GM12878 (cell line): ENCODE measurements around the gene NEMF. TPM values are rescaled to one million over a fixed set of nuclear protein-coding genes. Genes with fewer than 3 reads are reported as not detected.
A peak's percentile ranks its signal among the peaks of the same experiment; 100 is the strongest.

Source experiments
- ATAC-seq: fragments of 200-7000 bp; cut with Tn5 transposase; 3 replicates; pipeline ENCODE4 v1.9.1; 2020; ENCODE audit warnings: mild to moderate bottlenecking, moderate library complexity
- BruUV-seq: library from RNA; stranded (reverse); fragments of 400-500 nt; replicated peaks from 2 replicates; lab custom pipeline; 2021; lab: Mats Ljungman, UMichigan
- CTCF ChIA-PET: fragments of 300-600 bp; sonication (Branson Sonifier 250); formaldehyde crosslinking; extraction: SDS; loops from one replicate; lab custom pipeline; 2021; ENCODE audit warnings: inconsistent platforms; lab: Yijun Ruan, JAX
- POLR2A ChIA-PET: fragments of 350-600 bp; formaldehyde crosslinking; extraction: SDS; loops from one replicate; lab custom pipeline; 2021; ENCODE audit warnings: inconsistent platforms; lab: Charles Lee
- RAD21 ChIA-PET: fragments of 300-600 bp; sonication (Branson Sonifier 250); formaldehyde crosslinking; loops from one replicate; lab custom pipeline; 2023; ENCODE audit warnings: antibody characterized with exemption; ENCODE audit not compliant: unreplicated experiment; lab: Charles Lee
- SMC1A ChIA-PET: fragments of 300-600 bp; sonication (Branson Sonifier 250); formaldehyde crosslinking; loops from one replicate; lab custom pipeline; 2023; ENCODE audit not compliant: unreplicated experiment, uncharacterized antibody; lab: Charles Lee
- DNase-seq: peaks from one replicate; pipeline ENCODE4 v3.0.0-alpha.2; 2011; ENCODE audit warnings: low read depth, low spot score
- FAIRE-seq: peaks from 3 replicates; lab custom pipeline; 2011; peaks lifted over from hg19 to GRCh38; lab: Jason Lieb, UNC
- H2AFZ ChIP-seq: 2 replicates; pipeline ENCODE4 v1.6.0; 2011; ENCODE audit warnings: low read depth, low read length, control low read depth; ENCODE audit not compliant: control insufficient read depth
- H3K27ac ChIP-seq: 2 replicates; pipeline ENCODE4 v1.5.1; 2011; ENCODE audit warnings: control low read depth; ENCODE audit not compliant: control insufficient read depth, insufficient read depth
- H3K27me3 ChIP-seq, 2 experiments: replicated peaks in 1 of 2; 2 replicates each; pipeline versions ENCODE4 v1.6.0 to v1.6.1; 2011; ENCODE audit warnings: low read length in 1 of 2; ENCODE audit not compliant: control insufficient read depth in 2 of 2, insufficient read depth in 2 of 2
- H3K36me3 ChIP-seq, 2 experiments: 2 replicates each; pipeline ENCODE4 v1.5.1; 2011; ENCODE audit warnings: low read length in 1 of 2; ENCODE audit not compliant: control insufficient read depth in 2 of 2, insufficient read depth in 2 of 2
- H3K4me1 ChIP-seq: 2 replicates; pipeline ENCODE4 v1.6.1; 2011; ENCODE audit warnings: mild to moderate bottlenecking, low read length, moderate library complexity, mixed read lengths; ENCODE audit not compliant: control insufficient read depth, insufficient read depth
- H3K4me2 ChIP-seq: 2 replicates; pipeline ENCODE4 v1.6.0; 2011; ENCODE audit warnings: control low read depth; ENCODE audit not compliant: control insufficient read depth, insufficient read depth
- H3K4me3 ChIP-seq: fragments of 200-600 bp; sonication (generic); 2 replicates; pipeline ENCODE4 v1.5.1; 2016
- H3K79me2 ChIP-seq: 2 replicates; pipeline ENCODE4 v1.6.0; 2011; ENCODE audit warnings: low read length; ENCODE audit not compliant: control insufficient read depth, insufficient read depth
- H3K9ac ChIP-seq: 2 replicates; pipeline ENCODE4 v1.8.0; 2011; ENCODE audit warnings: low read length, control low read depth, mixed read lengths; ENCODE audit not compliant: control insufficient read depth, insufficient read depth
- H3K9me3 ChIP-seq: replicated peaks from 3 replicates; pipeline ENCODE4 v1.5.1; 2011; ENCODE audit warnings: mild to moderate bottlenecking, low read length; ENCODE audit not compliant: control insufficient read depth, insufficient read depth
- H4K20me1 ChIP-seq: 2 replicates; pipeline ENCODE4 v1.6.0; 2011; ENCODE audit not compliant: control insufficient read depth, insufficient read depth
- ATF2 ChIP-seq: IDR thresholded peaks from 2 replicates; pipeline ENCODE4 v1.6.1; 2012; ENCODE audit warnings: low read length, inconsistent platforms
- ATF3 ChIP-seq: IDR thresholded peaks from 2 replicates; pipeline ENCODE4 v1.6.1; 2011; ENCODE audit warnings: low read depth, mild to moderate bottlenecking, low read length, moderate library complexity, borderline replicate concordance; ENCODE audit errors: extremely low read depth
- EP300 ChIP-seq, 2 experiments: fragments of 150-350 bp in 1 of 2; IDR thresholded peaks; 2 replicates each; pipeline ENCODE4 v1.6.1; 2011 to 2012; ENCODE audit warnings: low read depth in 2 of 2, low read length in 2 of 2, borderline replicate concordance in 1 of 2, improper control_type of control experiment in 1 of 2, inconsistent platforms in 1 of 2; ENCODE audit not compliant: control insufficient read depth in 1 of 2
- FOXK2 ChIP-seq: fragments of 450-650 bp; IDR thresholded peaks from 2 replicates; pipeline ENCODE4 v1.6.1; 2017; ENCODE audit warnings: mild to moderate bottlenecking, moderate library complexity
- FOXM1 ChIP-seq: IDR thresholded peaks from 2 replicates; pipeline ENCODE4 v1.6.1; 2012; ENCODE audit warnings: low read depth, mild to moderate bottlenecking, inconsistent platforms, low read length, moderate library complexity
- NFYA ChIP-seq: IDR thresholded peaks from 2 replicates; pipeline ENCODE4 v1.6.1; 2011; ENCODE audit warnings: low read depth, mild to moderate bottlenecking, low read length, improper control_type of control experiment, borderline replicate concordance
- POU2F2 ChIP-seq: IDR thresholded peaks from 3 replicates; pipeline ENCODE4 v1.6.1; 2011; ENCODE audit warnings: low read depth, mild to moderate bottlenecking, low read length, borderline replicate concordance
- RAD21 ChIP-seq: IDR thresholded peaks from 2 replicates; pipeline ENCODE4 v1.6.1; 2011; ENCODE audit warnings: mild to moderate bottlenecking, low read depth, low read length, moderate library complexity; ENCODE audit not compliant: insufficient read depth
- SMAD5 ChIP-seq: IDR thresholded peaks from 2 replicates; pipeline ENCODE4 v1.6.1; 2016; ENCODE audit warnings: antibody characterized with exemption, low read depth
- TARDBP ChIP-seq: IDR thresholded peaks from 2 replicates; pipeline ENCODE4 v1.6.1; 2016; ENCODE audit warnings: borderline replicate concordance
- ZBTB33 ChIP-seq: fragments of 450-650 bp; IDR thresholded peaks from 2 replicates; pipeline ENCODE4 v1.6.1; 2017; ENCODE audit warnings: mild to moderate bottlenecking
- ZNF217 ChIP-seq: fragments of 450-650 bp; IDR thresholded peaks from 2 replicates; pipeline ENCODE4 v1.6.1; 2017; ENCODE audit warnings: antibody characterized with exemption, mild to moderate bottlenecking
- ZNF24 ChIP-seq: fragments of 450-650 bp; IDR thresholded peaks from 2 replicates; pipeline ENCODE4 v1.6.1; 2017; ENCODE audit warnings: antibody characterized with exemption, mild to moderate bottlenecking
- WGBS: methylation state at CpG from one replicate; pipeline ENCODE4 v1.1.6; 2016; ENCODE audit warnings: low lambda C conversion rate; ENCODE audit not compliant: insufficient replicate concordance, insufficient coverage; ENCODE audit errors: missing lambda C conversion rate; 5-methylcytosine and 5-hydroxymethylcytosine counted together
- in situ Hi-C: fragments of 300-500 bp; cut with MboI; formaldehyde crosslinking; loops from 9 replicates; pipeline ENCODE4 v1.14.3; 2018; ENCODE audit warnings: mixed read lengths
- intact Hi-C: fragments of 100-400 bp; cut with micrococcal nuclease; formaldehyde crosslinking; loops from one replicate; pipeline ENCODE4 v1.14.2; 2022; ENCODE audit not compliant: unreplicated experiment
- polyA plus RNA-seq, 11 experiments: library from polyadenylated mRNA; depleted of rRNA in 4 of 11; unstranded in 6 of 11; stranded (reverse) in 5 of 11; fragments of >200 nt; fragmentation: Nextera tagmentation in 4 of 11; fragmentation: Illumina TruSeq in 1 of 11; extraction: Ambion mirVana in 4 of 11; extraction: Trizol in 1 of 11; gene quantifications; 1 replicate in 1 of 11; 2 replicates in 10 of 11; pipeline versions ENCODE4 v1.2.1 to v1.2.3, GENCODE V29; 2011 to 2016; ENCODE audit warnings: inconsistent platforms in 2 of 11, missing spikeins in 2 of 11, low read depth in 1 of 11
- total RNA-seq, 4 experiments: library from RNA; depleted of rRNA in 3 of 4; stranded (reverse); fragments of >200 nt in 3 of 4; fragmentation: Illumina TruSeq in 1 of 4; extraction: Trizol in 1 of 4; gene quantifications; 2 replicates each; pipeline versions ENCODE4 v1.2.1 to v1.2.3, GENCODE V29; 2013 to 2021
- TF ChIP-seq, protein P1 (sequence below): fragments of 150-350 bp; IDR thresholded peaks from 2 replicates; pipeline ENCODE4 v1.6.1; 2014; ENCODE audit warnings: mild to moderate bottlenecking, low read depth, low read length

The NEMF gene
- total and polyA plus RNA-seq, 10 of the 15 experiments (the other 5 are each of a cell fraction or from before 2014, with no cell fraction given): 31.5 to 80.1 (median 61.1) TPM

GRCh38 chr14:49862089-49862673 lies 9.6 kb upstream of the NEMF start:
- ATAC-seq: peak; percentile 5
- POLR2A ChIA-PET: interaction anchor here (0.5 to 5.1 kb wide), 28 partner anchors 10 to 838 kb away, joined by 3 to 54 read pairs (median 5); partner anchors contain the start of genes MGAT2, NEMF, RPL36AL and VCPKMT
- no TSS peak for BruUV-seq
- TF ChIP-seq RAD21 (peak; percentile 64), TARDBP (peak; percentile 80; the same call in 1 of the 2 replicates), ZNF24 (peak; percentile 95), FOXK2 (peak; percentile 82), SMAD5 (peak; percentile 44; the same call in 1 of the 2 replicates), ATF3 (peak; percentile 71; the same call in 1 of the 2 replicates), NFYA (peak; percentile 25; the same call in 1 of the 2 replicates), ZNF217 (peak; percentile 91), ZBTB33 (peak; percentile 99), POU2F2 (peak; percentile 77; the same call in 2 of the 3 replicates), ATF2 (peak; percentile 79), EP300 (IDR thresholded peaks at IDR 0.05; ENCODE audit: borderline replicate concordance in 1 of 2, control insufficient read depth in 1 of 2, low read depth in 2 of 2, low read length in 2 of 2) (peak in 1 of 2 experiments; percentile 26; a peak in 1 of 4 replicates), FOXM1 (peak; percentile 68)
- TF ChIP-seq, protein P1, sequence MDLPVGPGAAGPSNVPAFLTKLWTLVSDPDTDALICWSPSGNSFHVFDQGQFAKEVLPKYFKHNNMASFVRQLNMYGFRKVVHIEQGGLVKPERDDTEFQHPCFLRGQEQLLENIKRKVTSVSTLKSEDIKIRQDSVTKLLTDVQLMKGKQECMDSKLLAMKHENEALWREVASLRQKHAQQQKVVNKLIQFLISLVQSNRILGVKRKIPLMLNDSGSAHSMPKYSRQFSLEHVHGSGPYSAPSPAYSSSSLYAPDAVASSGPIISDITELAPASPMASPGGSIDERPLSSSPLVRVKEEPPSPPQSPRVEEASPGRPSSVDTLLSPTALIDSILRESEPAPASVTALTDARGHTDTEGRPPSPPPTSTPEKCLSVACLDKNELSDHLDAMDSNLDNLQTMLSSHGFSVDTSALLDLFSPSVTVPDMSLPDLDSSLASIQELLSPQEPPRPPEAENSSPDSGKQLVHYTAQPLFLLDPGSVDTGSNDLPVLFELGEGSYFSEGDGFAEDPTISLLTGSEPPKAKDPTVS: 0 out of 2 replicates have a peak, but pooled peaks have one; percentile 53

More at GRCh38 chr14:49862089-49862673, 9.6 kb upstream of the NEMF start:
- WGBS: 2% methylated on average over 29 of the region's 30 CpGs
- DNase-seq (no peak), FAIRE-seq (no peak)
- Histone ChIP-seq H3K4me2 (peak overlapping the region; percentile 66), H4K20me1 (no peaks in the 10 kb centered on the region), H3K36me3 (no peaks in the 10 kb centered on the region), H3K4me1 (peaks cover 8% of the 10 kb centered on the region), H3K9ac (peak overlapping the region; percentile 100), H3K4me3 (peak overlapping the region; percentile 79), H3K27me3 (no peaks in the 10 kb centered on the region), H3K9me3 (no peaks in the 10 kb centered on the region; the same call in 1 of the 3 replicates), H3K27ac (peak overlapping the region; percentile 99), H3K79me2 (peaks cover 11% of the 10 kb centered on the region), H2AFZ (peak overlapping the region; percentile 100)
- ChIA-PET SMC1A (interaction anchor here (0.6 to 11.4 kb wide), 26 partner anchors 10 to 448 kb away, joined by 3 to 91 read pairs (median 6); partner anchors contain the start of genes ARF6 and NEMF), CTCF (interaction anchor here (0.6 to 13.8 kb wide), 45 partner anchors 9 to 530 kb away, joined by 3 to 243 read pairs (median 5); partner anchors contain the start of genes ARF6, NEMF, RPL36AL and SOS2), RAD21 (interaction anchor here (0.5 to 6.3 kb wide), 29 partner anchors 10 to 671 kb away, joined by 3 to 80 read pairs (median 7); partner anchors contain the start of genes ARF6, DNAAF2, KLHDC2 and MGAT2)
- in situ Hi-C loops (loop anchor here (10.0 kb wide), 1 partner anchor 233 kb away; no protein-coding TSS in a partner anchor), intact Hi-C loops (loop anchor here (1.0 to 5.0 kb wide), 6 partner anchors 141 to 450 kb away; partner anchors contain the start of genes DMAC2L, L2HGDH and SOS2)
